Measurements from ENCODE around the gene IL16. TPM values are rescaled to one million over a fixed set of nuclear protein-coding genes. Genes with fewer than 3 reads are reported as not detected.

IL16 gene
- total and polyA plus RNA-seq, 10 donors, result 93.9 to 159 (median 128) TPM

GRCh38 chr15:81351651-81352050, 155.0 kb downstream of the IL16 start:
- Histone ChIP-seq H3K4me3 (no peak overlapping the region), H3K27me3 (replicated peaks in 1 of 7) (no peaks in the 10 kb centered on the region), H3K27ac (no peak overlapping the region), H3K36me3 (no peaks in the 10 kb centered on the region), H3K4me1 (no peaks in the 10 kb centered on the region), H3K9me3 (no peaks in the 10 kb centered on the region)
- intact Hi-C loops (cut with DNase I; ENCODE audit: low total_unique reads), result no loop called here
- no peak for DNase-seq
- 82 to 88% (median 85%) methylated on average over 5 of the region's 5 CpGs for WGBS, 5 donors
- TF ChIP-seq POLR2A (IDR thresholded peaks at IDR 0.05) (no peak), CTCF (IDR thresholded peaks at IDR 0.05 in 8 of 11, conservative IDR thresholded peaks at IDR 0.05 in 3 of 11) (no peak), POLR2AphosphoS5 (IDR thresholded peaks at IDR 0.05) (no peak)

GRCh38 chr15:81356252-81356651, 159.6 kb downstream of the IL16 start:
- no peak for DNase-seq
- Histone ChIP-seq H3K4me1 (no peaks in the 10 kb centered on the region), H3K9me3 (no peaks in the 10 kb centered on the region), H3K27ac (no peak overlapping the region), H3K27me3 (replicated peaks in 1 of 7) (no peaks in the 10 kb centered on the region), H3K4me3 (no peak overlapping the region), H3K36me3 (no peaks in the 10 kb centered on the region)
- 78 to 92% (median 90%) methylated on average over 4 to 5 of the region's 5 CpGs for WGBS, 5 donors
- intact Hi-C loops (cut with DNase I; ENCODE audit: low total_unique reads), result no loop called here
- TF ChIP-seq POLR2AphosphoS5 (IDR thresholded peaks at IDR 0.05), result no peak
- no peak for TF ChIP-seq CTCF (IDR thresholded peaks at IDR 0.05 in 8 of 11, conservative IDR thresholded peaks at IDR 0.05 in 3 of 11)
- TF ChIP-seq POLR2A (IDR thresholded peaks at IDR 0.05), result no peak

- WGBS, 5 donors, result 74 to 90% (median 83%) methylated on average over 6 of the region's 6 CpGs
- H3K4me1 ChIP-seq, result no peaks in the 10 kb centered on the region
- no peak overlapping the region for H3K27ac ChIP-seq
- H3K9me3 ChIP-seq, result no peaks in the 10 kb centered on the region
- H3K36me3 ChIP-seq, result peaks cover 0 to 6% (median 0%) of the 10 kb centered on the region in 6 donors
- H3K27me3 ChIP-seq (replicated peaks in 1 of 7), result no peaks in the 10 kb centered on the region
- H3K4me3 ChIP-seq, result no peak overlapping the region
- intact Hi-C loops (cut with DNase I; ENCODE audit: low total_unique reads), result no loop called here
- TF ChIP-seq CTCF (IDR thresholded peaks at IDR 0.05 in 8 of 11, conservative IDR thresholded peaks at IDR 0.05 in 3 of 11), result no peak
- no peak for TF ChIP-seq POLR2A (IDR thresholded peaks at IDR 0.05)
- no peak for TF ChIP-seq POLR2AphosphoS5 (IDR thresholded peaks at IDR 0.05)
- DNase-seq, result no peak
These were observed 160.6 kb downstream of the IL16 start for GRCh38 chr15:81357180-81357686.

- H3K4me1 ChIP-seq, result no peaks in the 10 kb centered on the region
- no peak for TF ChIP-seq POLR2A (IDR thresholded peaks at IDR 0.05)
- no peak for TF ChIP-seq CTCF (IDR thresholded peaks at IDR 0.05 in 8 of 11, conservative IDR thresholded peaks at IDR 0.05 in 3 of 11)
- TF ChIP-seq POLR2AphosphoS5 (IDR thresholded peaks at IDR 0.05), result no peak
- H3K27ac ChIP-seq, result no peak overlapping the region
- H3K9me3 ChIP-seq, result no peaks in the 10 kb centered on the region
- no peak overlapping the region for H3K4me3 ChIP-seq
- intact Hi-C loops (cut with DNase I; ENCODE audit: low total_unique reads), result no loop called here
- 87 to 95% (median 93%) methylated on average over 6 of the region's 6 CpGs for WGBS, 5 donors
- H3K36me3 ChIP-seq, result peaks cover 0 to 16% (median 0%) of the 10 kb centered on the region in 6 donors
- no peak for DNase-seq
- H3K27me3 ChIP-seq (replicated peaks in 1 of 7), result no peaks in the 10 kb centered on the region
These were observed 161.6 kb downstream of the IL16 start for GRCh38 chr15:81358248-81358647.
